Measurements from ENCODE around the gene SPEM1.

DNA sequence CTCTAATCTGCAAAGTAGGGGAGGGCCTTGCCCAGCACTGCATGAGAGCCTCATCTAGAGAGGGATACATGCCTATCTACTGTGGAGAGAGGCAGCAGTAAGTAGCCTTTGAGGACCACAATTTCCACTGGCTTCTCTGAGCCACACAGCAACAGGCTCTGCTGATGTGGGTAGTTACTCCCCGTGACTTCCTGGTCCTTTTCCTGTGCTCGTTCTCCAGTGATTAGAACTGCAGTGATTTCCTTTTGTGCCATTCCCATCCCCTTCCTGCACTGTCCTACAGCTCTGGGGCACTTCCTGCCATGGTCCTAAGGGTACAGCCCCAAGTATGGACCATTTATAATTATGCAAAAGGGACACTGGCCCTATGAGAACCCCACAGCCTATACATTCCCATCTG is 28.8 kb upstream of the SPEM1 start:
- TF ChIP-seq, protein P1, sequence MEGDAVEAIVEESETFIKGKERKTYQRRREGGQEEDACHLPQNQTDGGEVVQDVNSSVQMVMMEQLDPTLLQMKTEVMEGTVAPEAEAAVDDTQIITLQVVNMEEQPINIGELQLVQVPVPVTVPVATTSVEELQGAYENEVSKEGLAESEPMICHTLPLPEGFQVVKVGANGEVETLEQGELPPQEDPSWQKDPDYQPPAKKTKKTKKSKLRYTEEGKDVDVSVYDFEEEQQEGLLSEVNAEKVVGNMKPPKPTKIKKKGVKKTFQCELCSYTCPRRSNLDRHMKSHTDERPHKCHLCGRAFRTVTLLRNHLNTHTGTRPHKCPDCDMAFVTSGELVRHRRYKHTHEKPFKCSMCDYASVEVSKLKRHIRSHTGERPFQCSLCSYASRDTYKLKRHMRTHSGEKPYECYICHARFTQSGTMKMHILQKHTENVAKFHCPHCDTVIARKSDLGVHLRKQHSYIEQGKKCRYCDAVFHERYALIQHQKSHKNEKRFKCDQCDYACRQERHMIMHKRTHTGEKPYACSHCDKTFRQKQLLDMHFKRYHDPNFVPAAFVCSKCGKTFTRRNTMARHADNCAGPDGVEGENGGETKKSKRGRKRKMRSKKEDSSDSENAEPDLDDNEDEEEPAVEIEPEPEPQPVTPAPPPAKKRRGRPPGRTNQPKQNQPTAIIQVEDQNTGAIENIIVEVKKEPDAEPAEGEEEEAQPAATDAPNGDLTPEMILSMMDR (IDR thresholded peaks at IDR 0.05; ENCODE audit: low read depth, low read length): no peak
- no peak for TF ChIP-seq EZH2phosphoT487 (IDR thresholded peaks at IDR 0.05; ENCODE audit: low read depth)
